Activated T-cell treated with anti-CD3 and anti-CD28 coated beads, Interleukin-2, amount 50 U/mL, for 1 hour (primary cell): Measurements from ENCODE around the gene YARS1.
"Not testable (repeated sequence)": the region's sequence is repeated elsewhere in the genome, so short reads cannot be mapped to it uniquely, and the experiment has no call there.

ENCODE experiments used
- DNase-seq: peaks from one replicate; pipeline ENCODE4 v3.0.0-alpha.2; 2020

The YARS1 gene

DNA sequence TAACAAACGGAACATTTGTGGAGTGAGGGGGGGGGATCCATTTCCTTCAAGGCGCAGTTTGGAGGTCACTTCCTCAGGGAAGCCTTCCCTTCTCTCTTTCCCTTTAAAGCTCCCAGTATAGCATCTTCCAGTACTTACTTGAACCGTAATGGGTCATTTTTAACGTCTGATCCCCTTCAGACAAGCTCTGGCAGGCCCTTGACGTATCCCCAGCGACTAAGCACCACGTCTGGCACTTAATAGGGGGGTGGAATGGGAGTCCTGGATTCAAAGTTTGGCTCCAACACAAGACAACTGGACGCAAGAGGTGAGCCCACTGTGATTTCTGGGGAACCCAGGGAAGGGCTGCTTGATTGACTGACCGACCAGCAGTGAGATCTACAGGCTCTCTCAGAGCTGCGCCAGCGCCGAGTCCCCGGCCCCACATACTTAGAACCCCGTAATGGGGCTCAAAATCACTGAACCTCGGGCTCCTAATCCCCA is 441 bp downstream of the YARS1 start:
- no peak for DNase-seq

DNA sequence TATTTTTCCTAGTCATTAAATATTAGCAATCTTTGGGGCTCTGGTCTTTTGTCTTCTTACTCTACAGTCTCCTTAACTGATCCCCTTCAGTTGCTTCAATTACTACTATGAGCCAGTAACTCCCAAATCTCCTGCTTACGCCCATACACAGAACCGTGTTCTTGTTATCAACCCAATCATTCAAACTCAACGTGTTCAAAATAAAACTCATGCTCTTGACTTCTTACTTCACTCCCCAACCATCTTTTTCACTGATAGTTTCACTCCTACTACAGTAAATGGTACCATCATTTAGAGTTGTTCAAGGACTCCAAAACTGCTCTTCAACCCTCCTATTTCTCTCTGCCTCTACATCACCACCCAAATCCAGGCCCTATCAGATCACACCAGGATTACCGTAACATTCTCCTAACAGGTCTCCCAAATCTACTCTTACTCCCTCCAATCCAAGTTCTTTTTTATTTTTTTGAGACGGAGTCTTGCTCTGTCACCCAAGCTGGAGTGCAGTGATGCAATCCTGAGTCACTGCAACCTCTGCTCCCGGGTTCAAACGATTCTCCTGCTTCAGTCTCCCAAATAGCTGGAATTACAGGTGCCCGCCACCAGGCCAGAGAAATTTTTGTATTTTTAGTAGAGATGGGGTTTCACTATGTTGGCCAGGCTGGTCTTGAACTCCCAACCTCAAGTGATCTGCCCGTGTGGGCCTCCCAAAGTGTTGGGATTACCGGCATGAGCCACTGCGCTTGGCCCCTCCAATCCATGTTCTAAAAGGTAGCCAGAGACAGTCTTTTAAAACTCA is 3.0 kb downstream of the YARS1 start:
- DNase-seq = no peak

DNA sequence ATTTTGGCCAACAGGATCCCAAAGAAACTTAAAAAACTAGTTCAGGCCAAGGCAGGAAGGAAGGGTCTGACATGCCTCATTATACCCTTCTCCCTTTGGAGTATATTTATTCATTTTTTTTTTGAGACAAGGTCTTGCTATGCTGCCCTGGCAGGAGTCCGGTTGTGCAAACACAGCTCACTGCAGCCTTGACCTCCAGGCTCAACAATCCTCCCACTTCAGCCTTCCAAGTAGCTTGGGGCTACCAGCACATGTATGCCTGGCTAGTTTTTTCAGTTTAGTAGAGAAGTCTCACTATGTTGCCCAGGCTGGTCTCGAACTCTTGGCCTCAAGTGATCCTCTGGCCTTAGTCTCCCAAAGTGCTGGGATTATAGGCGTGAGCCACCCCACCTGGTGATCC is 5.2 kb downstream of the YARS1 start:
- DNase-seq = no peak

DNA sequence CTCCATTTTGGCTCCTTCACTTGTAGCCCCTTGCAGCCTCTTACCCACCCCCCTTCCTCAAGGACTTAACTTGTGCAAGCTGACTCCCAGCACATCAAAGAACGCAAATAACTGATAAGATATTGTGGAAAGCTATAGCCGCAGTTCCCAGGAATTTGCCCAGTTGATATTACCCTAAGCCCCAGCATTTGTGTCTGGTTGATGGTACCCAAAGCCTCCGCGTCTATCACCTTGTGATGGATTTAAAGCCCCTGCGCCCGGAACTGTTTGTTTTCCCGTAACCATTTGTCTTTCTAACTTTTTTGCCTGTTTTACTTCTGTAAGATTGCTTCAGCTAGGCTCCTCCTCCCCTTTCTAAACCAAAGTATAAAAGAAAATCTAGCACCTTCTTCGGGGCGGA is 5.9 kb downstream of the YARS1 start:
- DNase-seq = no peak

DNA sequence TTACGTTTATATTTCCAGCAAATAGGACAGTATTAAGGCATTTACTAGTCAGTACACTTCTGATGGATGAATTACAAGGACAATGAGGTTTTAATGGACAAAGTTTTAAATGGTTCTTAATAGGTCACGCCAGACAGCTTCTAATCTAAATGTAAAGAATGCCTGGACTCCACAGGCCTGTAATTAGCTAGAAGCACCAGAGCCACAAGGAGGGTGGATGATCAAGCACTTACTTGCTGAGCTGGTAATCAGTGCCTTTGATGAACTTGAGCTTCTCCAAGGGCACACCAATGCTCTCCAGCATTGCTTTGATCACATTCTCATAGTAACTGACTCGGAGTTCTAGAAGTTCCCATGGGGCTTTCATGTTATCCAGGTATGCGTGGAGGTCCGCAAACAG is 6.8 kb downstream of the YARS1 start:
- DNase-seq = no peak

DNA sequence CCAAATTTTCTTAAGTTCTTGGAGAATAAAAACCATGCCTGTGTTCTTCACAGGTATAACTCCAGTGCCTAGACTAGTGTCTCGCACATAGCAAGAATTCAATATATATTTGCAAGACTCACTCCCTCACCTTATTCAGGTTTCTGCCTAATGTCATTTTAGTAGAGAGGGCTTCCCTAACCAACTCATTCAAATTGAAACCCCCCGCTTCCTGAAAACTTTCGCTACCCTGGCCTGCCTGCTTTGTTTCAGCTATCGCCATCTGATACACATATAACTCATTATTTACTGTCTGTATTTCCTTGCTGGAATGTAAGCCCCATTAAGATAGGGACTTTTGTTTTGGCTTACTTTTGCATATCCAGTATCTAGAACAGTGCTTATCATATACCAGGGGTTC is 8.6 kb downstream of the YARS1 start:
- no peak for DNase-seq

DNA sequence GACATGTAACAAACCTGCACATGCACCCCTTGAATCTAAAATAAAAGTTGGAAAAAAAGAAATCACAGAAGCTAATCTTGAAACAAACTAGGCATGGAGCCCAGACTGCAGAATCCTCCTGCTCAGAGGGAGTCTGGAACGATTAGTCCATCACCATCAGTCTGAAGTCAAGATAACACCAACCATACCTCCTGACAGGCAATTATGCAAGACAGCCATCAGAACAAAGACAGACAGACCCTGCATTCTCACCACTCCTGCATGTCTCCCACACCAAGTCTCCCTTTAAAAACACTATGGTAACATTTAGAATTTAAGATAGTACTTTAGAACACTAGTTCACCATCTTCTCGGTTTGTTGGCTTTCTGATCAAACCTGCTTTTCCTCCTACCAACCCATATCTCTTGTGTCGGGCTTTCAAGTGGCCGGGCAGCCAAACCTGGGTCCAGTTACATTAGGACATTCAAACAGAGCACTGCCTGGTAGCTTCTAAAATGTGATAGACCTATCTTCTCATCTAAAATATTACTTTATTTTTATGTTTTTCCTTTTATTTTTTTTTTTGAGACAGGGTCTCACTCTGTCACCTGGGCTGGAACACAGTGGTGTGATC is 10.1 kb downstream of the YARS1 start:
- DNase-seq = no peak

DNA sequence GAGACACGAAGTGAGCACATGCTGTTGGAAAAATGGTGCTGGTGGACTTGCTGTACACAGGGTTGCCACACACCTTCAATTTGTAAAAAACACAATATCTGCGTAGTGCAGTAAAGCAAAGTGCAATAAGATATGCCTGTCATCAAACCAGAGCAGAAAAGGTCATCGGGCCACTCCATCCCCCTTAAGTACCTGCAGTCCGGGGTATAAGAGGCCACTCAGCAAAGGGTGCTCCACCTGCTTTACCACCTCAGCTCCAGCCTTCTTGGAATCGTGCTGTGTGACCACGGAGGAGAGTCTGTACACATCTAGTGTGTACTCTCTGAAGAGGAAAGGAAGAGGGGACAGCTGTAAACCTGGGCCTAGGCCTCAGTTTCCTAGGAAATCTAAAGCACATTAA is 10.9 kb downstream of the YARS1 start:
- no peak for DNase-seq

DNA sequence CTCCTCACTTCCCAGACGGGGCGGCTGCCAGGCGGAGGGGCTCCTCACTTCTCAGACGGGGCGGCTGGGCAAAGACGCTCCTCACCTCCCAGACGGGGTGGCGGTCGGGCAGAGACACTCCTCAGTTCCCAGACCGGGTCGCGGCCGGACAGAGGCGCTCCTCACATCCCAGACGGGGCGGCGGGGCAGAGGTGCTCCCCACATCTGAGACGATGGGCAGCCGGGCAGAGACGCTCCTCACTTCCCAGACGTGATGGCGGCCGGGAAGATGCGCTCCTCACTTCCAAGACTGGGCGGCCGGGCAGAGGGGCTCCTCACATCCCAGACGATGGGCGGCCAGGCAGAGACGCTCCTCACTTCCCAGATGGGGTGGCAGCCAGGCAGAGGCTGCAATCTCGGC is 12.7 kb downstream of the YARS1 start:
- not testable (repeated sequence) for DNase-seq

DNA sequence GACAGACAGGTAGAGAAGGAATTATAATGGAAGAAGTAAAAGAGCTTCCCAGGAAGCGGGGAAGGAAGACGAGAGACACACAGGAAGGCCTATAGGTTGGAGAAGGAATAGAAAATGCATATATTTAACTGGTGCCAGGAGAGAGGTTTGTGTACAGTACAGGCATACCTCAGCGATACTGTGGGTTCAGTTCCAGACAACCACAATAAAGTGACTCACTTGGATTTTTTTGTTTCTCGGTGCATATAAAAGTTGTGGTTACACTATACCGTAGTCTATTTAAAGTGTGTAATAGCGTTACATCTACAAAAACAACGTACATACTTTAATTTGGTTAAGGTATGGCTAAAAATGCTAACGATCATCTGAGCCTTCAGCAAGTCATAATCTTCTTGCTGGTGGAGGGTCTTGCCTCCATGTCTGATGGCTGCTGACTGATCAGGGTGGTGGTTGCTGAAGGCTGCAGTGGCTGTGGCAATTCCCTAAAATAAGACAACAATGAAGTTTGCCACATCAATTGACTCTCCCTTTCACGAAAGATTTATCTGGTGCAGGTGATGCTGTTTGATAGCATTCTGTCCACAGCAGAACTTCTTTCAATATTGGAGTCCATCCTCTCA is 16.0 kb downstream of the YARS1 start:
- DNase-seq = peak; percentile 37

DNA sequence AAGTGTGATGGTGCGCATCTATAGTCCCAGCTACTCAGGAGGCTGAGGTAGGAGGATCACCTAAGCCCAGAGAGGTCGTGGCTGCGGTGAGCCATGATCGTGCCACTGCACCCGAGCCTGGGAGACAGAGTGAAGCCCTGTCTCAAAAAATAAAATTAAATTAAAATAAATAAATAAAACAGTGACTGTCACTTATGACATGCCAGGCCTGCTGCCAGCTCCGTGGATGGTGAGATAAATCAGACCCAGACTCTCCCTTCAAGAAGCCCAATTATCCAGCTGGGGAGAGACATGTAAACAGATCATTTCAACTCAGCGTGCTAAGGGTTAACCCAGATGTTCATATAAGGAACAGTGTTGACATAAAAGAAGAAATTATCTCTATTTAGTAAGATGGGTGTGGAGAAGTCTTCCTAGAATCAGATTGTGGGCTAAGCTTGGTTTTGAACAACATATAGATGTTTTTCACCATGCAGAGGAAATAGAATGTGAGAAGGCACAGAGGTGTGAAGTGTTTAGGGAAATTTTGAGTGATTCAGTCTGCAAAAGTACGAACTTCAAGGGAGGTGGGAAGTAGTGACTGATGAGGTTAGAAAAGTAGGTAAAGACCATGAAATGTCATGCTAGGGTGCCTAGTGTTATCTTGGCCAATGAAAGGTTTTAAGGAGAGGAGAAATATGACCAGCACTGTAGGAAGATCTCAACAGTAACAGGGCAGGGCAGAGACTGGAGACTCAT is 18.3 kb downstream of the YARS1 start:
- no peak for DNase-seq

DNA sequence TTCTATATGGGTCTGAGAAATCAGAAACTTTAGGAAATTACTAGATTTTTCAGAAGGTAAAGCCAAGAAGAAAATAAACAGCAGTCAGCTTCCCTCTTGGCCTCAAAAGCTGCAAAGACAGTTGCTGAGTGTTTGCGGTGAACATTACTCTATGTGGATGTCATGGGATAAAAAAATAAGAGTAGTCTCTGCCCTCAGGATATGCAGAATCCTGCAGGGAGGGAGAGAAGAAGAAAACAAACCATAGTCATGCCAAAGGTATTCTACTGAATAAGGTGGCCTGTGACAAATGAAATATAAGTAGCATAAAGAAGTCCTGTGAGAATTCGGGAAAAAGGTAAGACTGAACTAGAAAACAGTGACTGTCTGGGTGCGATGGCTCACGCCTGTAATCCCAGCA is 19.0 kb downstream of the YARS1 start:
- DNase-seq = no peak

DNA sequence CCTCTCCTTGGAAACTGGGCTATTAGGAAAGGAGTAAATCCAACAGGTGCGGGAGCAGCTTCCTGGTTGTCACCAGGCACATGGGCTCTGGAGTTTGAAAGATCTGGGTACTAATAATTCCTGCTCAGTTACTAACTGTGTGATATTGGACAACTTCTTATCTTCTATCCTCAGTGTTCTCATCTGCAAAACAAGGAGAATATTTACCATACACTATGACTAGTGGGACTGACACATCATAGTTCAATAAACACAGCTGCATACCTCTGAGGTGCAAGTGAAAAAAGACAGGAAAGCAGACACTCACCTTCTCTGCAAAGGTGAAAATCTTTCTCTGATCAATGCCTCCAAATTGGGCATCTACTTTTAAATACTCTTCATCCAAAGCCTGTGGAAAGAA is 19.7 kb downstream of the YARS1 start:
- DNase-seq = no peak

DNA sequence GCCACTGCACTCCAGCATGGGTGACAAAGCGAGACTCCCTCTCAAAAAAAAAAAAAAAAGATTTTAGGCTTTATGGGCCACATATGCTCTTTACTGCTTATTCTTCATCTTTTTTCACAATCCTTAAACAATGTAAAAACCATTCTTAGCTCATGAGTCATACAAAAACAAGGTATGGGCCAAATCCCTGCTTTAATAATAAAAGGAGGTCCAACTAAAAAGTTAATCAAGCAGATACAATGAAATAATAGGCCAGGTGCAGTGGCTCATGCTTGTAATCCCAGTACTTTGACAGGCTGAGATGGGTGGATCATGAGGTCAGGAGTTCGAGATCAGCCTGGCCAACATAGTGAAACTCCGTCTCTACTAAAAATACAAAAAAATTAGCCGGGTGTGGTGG is 21.4 kb downstream of the YARS1 start:
- DNase-seq = not testable (repeated sequence)

DNA sequence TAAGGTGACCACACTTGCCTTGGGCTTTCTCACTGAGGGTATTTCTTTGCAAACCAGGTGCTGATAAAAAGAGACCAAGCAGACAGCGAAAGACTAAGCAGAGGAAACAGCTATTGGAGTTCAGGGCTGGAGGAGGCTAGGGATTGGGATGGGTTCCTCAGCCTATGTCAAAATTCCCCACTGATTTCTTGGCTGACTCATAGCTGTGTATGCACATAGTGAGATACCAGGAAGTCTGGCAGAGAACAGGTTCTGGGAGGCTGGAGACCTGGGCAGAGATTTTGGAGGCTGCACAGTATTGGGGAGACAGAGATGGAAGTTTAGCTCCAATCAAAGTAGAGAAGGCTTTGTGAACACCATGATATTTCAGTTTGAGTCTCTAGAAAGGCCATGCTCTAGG is 25.3 kb downstream of the YARS1 start:
- no peak for DNase-seq

DNA sequence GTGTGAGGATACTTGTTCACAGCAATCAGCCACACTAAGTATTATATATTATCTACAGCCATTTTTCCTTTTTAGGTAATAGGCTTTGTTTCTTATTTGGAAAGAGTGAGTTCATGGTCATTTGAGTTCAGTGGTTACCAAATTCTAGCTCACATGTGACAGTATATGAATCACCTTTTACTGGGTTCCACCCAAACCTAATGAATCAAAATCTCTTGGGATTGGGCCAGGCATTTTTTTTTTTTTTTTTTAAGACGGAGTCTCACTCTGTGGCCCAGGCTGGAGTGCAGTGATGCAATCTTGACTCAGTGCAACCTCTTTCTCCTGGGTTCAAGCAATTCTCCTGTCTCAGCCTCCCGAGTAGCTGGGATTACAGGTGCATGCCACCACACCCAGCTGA is 27.8 kb downstream of the YARS1 start:
- not testable (repeated sequence) for DNase-seq

DNA sequence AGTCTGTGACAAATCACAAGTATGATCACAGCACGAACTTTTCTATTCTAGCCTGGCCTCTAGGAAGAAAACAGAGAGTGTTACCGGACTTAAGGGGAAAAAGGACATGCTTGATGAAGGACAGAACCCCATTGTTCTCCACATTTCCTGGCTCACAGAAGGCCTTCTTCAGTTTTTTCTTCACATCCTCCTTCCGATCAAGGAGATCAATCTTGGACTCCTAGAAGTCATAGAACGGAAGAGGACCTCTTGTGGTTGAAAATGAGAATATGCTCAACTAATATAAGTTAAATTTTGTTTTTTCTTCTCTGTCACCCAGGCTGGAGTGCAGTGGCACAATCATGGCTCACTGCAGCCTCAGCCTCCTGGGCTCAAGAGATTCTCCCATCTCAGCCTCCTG is 30.3 kb downstream of the YARS1 start:
- DNase-seq = no peak

DNA sequence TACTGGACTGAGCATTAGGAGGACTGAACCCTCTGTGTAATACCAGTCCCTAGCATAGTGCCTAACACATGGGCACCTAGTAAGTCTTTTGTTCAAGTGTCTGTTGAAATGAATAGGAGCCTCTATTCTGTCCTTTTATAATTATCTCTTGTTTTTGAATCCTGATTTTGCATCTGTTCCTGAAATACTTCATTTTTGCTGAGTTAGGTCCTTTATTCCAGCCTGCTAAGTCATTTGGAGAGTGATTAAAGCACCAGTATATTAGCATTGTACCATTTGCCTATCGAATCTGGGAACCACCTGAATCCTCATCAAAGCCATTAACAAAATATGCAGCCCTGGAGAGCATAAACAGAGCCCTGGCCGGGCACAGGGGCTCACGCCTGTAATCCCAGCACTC is 32.3 kb downstream of the YARS1 start:
- DNase-seq = no peak

DNA sequence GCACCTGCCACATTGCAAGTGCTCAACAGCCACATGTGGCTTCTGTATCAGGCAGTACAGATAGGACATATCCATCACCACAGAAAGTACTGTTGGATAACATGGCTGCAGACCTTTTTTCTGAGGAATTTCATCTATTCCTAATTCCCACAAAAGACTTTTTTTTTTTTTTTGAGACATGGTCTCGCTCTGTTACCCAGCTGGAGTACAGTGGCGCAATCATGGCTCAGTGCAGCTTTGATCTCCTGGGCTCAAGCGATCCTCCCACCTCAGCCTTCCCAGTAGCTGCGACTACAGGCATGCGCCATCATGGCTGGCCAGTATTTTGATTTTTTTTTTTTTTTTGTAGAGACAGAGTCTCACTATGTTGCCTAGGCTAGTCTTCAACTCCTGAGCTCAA is 33.3 kb downstream of the YARS1 start:
- no peak for DNase-seq

DNA sequence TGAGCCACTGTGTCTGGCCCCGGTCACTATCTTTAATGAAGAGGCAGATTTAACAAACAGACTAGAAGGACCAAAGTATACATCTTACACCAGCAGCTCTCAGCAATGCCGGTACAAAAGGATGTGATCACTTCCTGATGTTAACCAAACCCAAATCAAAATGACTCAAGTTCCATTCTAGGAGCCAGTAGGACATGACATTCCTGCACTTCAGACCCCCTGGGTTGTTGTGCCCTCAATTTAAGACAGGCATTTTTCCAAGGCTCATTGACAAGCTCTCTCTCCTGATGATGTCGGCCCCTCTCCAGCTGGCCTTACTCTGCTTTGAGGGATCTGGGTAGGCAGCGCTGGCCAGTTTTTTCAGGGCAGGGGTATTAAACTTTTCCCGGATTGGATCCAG is 35.1 kb downstream of the YARS1 start:
- DNase-seq = no peak

DNA sequence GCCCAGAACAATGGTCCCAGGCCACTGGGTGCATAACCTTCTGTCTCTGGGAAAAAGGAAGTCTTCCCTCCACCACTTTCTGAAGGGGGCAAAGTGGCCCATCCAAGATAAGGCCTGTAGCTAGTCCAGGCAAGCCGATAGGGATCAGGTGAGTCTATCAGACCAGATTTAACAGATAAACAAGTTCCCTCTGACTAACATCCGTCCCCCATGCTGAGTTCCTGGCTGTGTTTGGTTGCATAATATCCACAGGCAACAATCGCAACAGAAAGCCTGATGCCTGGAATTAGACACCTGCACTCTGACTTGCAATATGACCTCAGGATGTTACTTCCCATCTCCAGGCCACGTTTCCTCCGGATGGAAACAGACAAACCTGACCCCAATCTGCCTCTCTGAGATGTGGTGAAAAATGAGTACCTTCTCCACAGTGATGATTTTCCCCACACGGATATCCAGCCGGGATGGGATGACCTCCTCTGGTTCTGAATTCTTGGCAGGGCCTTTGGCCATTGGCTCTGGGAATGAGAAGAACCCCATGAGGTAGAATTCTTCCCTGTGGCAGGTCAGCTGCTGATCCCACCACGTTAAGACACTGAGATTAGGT is 36.4 kb downstream of the YARS1 start:
- DNase-seq = no peak

DNA sequence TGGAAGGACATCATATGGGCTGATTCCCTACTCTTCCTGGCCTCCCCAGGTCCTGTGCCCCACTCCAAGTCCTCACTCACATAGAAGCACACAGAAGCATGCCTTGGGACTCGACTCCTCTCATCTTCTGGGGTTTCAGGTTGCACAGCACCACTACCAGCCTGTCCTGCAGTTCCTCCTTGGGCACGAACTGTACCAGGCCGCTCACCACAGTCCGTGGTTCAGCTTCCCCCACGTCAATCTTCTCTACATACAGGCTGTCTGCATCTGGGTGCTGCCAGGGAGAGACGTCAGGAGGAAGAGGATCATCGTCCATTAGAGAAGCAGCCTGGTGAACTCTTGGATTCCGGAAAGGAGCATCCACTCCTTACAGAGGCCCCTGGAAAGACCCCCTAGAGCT is 37.2 kb downstream of the YARS1 start:
- DNase-seq = no peak

DNA sequence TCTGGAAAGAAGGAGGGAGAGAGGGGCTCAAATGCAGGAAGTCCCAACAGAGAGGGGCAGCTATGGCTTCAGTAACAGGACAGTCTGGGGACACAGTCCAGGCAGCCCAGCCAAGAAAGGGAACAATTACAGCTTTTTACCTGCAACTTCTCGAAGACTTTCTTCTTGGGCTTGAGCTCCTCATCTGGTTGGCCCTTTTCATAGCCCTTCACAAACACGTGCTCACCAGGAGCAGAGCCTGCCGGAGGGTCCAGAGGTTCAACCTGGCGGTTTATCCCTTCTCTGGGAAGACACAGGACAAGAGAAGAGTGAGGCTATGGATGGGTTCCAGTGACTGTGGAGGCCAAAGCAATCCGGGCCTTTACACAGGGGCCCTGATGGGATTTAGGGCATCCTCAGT is 37.9 kb downstream of the YARS1 start:
- no peak for DNase-seq
